K562 (cell line): ENCODE data around the gene NKD1. TPM values are rescaled to one million over a fixed set of nuclear protein-coding genes. Genes with fewer than 3 reads are reported as not detected.

Experiments used
- ATAC-seq: fragments of 200-7000 bp; cut with Tn5 transposase; 3 replicates; pipeline ENCODE4 v1.9.1; 2020; ENCODE audit warnings: moderate library complexity
- BruUV-seq: library from RNA; stranded (reverse); fragments of 400-500 nt; replicated peaks from 2 replicates; lab custom pipeline; 2021; lab: Mats Ljungman, UMichigan
- CTCF ChIA-PET: fragments of 300-600 bp; formaldehyde crosslinking; extraction: SDS; loops from one replicate; lab custom pipeline; 2021; ENCODE audit warnings: low intra/inter-chr PET ratio; lab: Yijun Ruan, JAX
- POLR2A ChIA-PET: fragments of 300-600, 350-650 bp; sonication (Branson Sonifier 250); formaldehyde crosslinking; extraction: SDS; loops from one replicate; lab custom pipeline; 2021; ENCODE audit warnings: antibody characterized with exemption, inconsistent platforms; lab: Yijun Ruan, JAX
- DNase-seq, 4 experiments: peaks; one replicate each; pipeline versions ENCODE4 v3.0.0 to v3.0.0-alpha.2; 2011 to 2018; ENCODE audit warnings: low spot score in 3 of 4, mixed read lengths in 3 of 4; ENCODE audit errors: extremely low read depth in 1 of 4
- FAIRE-seq: peaks from 2 replicates; lab custom pipeline; 2011; peaks lifted over from hg19 to GRCh38; lab: Jason Lieb, UNC
- H2AFZ ChIP-seq: 2 replicates; pipeline ENCODE4 v1.6.0; 2011; ENCODE audit warnings: low read depth, low read length, control low read depth, inconsistent platforms
- H3K27ac ChIP-seq: fragments of 200-600 bp; 3 replicates; pipeline ENCODE4 v1.8.0; 2011; ENCODE audit warnings: low read depth, mild to moderate bottlenecking, control low read depth, inconsistent platforms, low read length, moderate library complexity, mixed read lengths; ENCODE audit errors: extremely low read depth
- H3K27me3 ChIP-seq, 2 experiments: fragments of 300-600 bp in 1 of 2; 2 replicates in 1 of 2; 3 replicates in 1 of 2; pipeline versions ENCODE4 v1.6.0 to v1.8.0; 2011; ENCODE audit warnings: inconsistent platforms in 2 of 2, low read length in 2 of 2, mild to moderate bottlenecking in 1 of 2, mixed read lengths in 1 of 2, moderate library complexity in 1 of 2; ENCODE audit not compliant: control insufficient read depth in 2 of 2, insufficient read depth in 2 of 2
- H3K36me3 ChIP-seq: fragments of 300-600 bp; 3 replicates; pipeline ENCODE4 v1.8.0; 2011; ENCODE audit warnings: mild to moderate bottlenecking, low read length, inconsistent platforms; ENCODE audit not compliant: control insufficient read depth, insufficient read depth
- H3K4me1 ChIP-seq, 2 experiments: fragments of 200-600 bp in 1 of 2; replicated peaks in 1 of 2; 2 replicates in 1 of 2; 3 replicates in 1 of 2; pipeline versions ENCODE4 v1.5.1 to v1.8.0; 2011; ENCODE audit warnings: inconsistent platforms in 2 of 2, low read length in 2 of 2, mild to moderate bottlenecking in 1 of 2, mixed read lengths in 1 of 2, moderate library complexity in 1 of 2; ENCODE audit not compliant: control insufficient read depth in 2 of 2, insufficient read depth in 2 of 2
- H3K4me2 ChIP-seq: 2 replicates; pipeline ENCODE4 v1.6.1; 2011; ENCODE audit warnings: low read length, control low read depth, inconsistent platforms, mixed read lengths; ENCODE audit not compliant: insufficient read depth
- H3K4me3 ChIP-seq: fragments of 200-600 bp; sonication (generic), shearing (Covaris generic); 2 replicates; pipeline ENCODE4 v1.5.1; 2016; ENCODE audit warnings: control low read depth, inconsistent platforms
- H3K79me2 ChIP-seq: fragments of 200-600 bp; 3 replicates; pipeline ENCODE4 v1.8.0; 2011; ENCODE audit warnings: low read length, inconsistent platforms; ENCODE audit not compliant: control insufficient read depth, insufficient read depth
- H3K9ac ChIP-seq, 2 experiments: 2 replicates each; pipeline versions ENCODE4 v1.6.0 to v1.6.1; 2011; ENCODE audit warnings: low read depth in 2 of 2, low read length in 2 of 2, control low read depth in 1 of 2, inconsistent platforms in 1 of 2, mild to moderate bottlenecking in 1 of 2, mixed read lengths in 1 of 2; ENCODE audit not compliant: insufficient read depth in 1 of 2
- H3K9me1 ChIP-seq: one replicate; pipeline ENCODE4 v1.6.0; 2011; ENCODE audit warnings: inconsistent platforms, mild to moderate bottlenecking, low read length, moderate library complexity; ENCODE audit not compliant: control insufficient read depth, insufficient read depth
- H3K9me3 ChIP-seq: replicated peaks from 2 replicates; pipeline ENCODE4 v1.5.1; 2011; ENCODE audit warnings: low read depth, low read length, inconsistent platforms; ENCODE audit not compliant: control insufficient read depth, insufficient read depth
- H4K20me1 ChIP-seq: replicated peaks from 2 replicates; pipeline ENCODE4 v1.6.1; 2011; ENCODE audit warnings: low read length, inconsistent platforms, mixed read lengths; ENCODE audit not compliant: control insufficient read depth, insufficient read depth
- CTCF ChIP-seq, 3 experiments: IDR thresholded peaks in 2 of 3; conservative IDR thresholded peaks in 1 of 3; 2 replicates each; pipeline ENCODE4 v1.5.1; 2011 to 2012; ENCODE audit warnings: low read length in 3 of 3, mild to moderate bottlenecking in 3 of 3, control low read depth in 2 of 3, improper control_type of control experiment in 1 of 3, inconsistent platforms in 1 of 3, low read depth in 1 of 3, mixed read lengths in 1 of 3, moderate library complexity in 1 of 3; ENCODE audit not compliant: insufficient read depth in 2 of 3
- GABPB2 ChIP-seq: fragments of 250-450 bp; sonication (Bioruptor Pico); conservative IDR thresholded peaks from 2 replicates; pipeline ENCODE4 v1.5.1; 2021; ENCODE audit warnings: mild to moderate bottlenecking
- MNT ChIP-seq, 2 experiments: fragments of 450-650 bp; conservative IDR thresholded peaks; 2 replicates each; pipeline ENCODE4 v1.6.1; 2017; ENCODE audit warnings: mild to moderate bottlenecking in 2 of 2, moderate library complexity in 2 of 2
- ZFX ChIP-seq: sonication (generic); formaldehyde crosslinking; IDR thresholded peaks from 2 replicates; pipeline ENCODE4 v1.8.0; 2022; ENCODE audit warnings: mild to moderate bottlenecking, missing genetic modification reagents, moderate library complexity
- WGBS: fragments of 100-300 bp; shearing (Covaris generic); methylation state at CpG from one replicate; pipeline ENCODE4 v1.1.6; 2016; ENCODE audit warnings: low coverage, mixed read lengths; ENCODE audit not compliant: insufficient coverage; ENCODE audit errors: missing lambda C conversion rate; 5-methylcytosine and 5-hydroxymethylcytosine counted together
- in situ Hi-C: fragments of 300-500 bp; cut with MboI; formaldehyde crosslinking; loops from 4 replicates; pipeline ENCODE4 v1.15.0; 2018; ENCODE audit warnings: inconsistent platforms, mixed read lengths
- intact Hi-C: fragments of 100-400 bp; cut with micrococcal nuclease; formaldehyde crosslinking; loops from 2 replicates; pipeline ENCODE4 v1.14.2; 2022
- polyA plus RNA-seq, 8 experiments: library from polyadenylated mRNA; depleted of rRNA in 4 of 8; stranded (reverse) in 5 of 8; unstranded in 3 of 8; fragments of >200 nt; fragmentation: Nextera tagmentation in 2 of 8; fragmentation: Illumina TruSeq in 1 of 8; extraction: Ambion mirVana in 2 of 8; extraction: Trizol in 1 of 8; gene quantifications; 2 replicates each; pipeline versions ENCODE4 v1.2.1 to v1.2.3, GENCODE V29; 2011 to 2014; ENCODE audit warnings: inconsistent platforms in 1 of 8, missing spikeins in 1 of 8
- total RNA-seq, 7 experiments: library from RNA; depleted of rRNA in 6 of 7; stranded (reverse); fragments of >200 nt in 6 of 7; fragmentation: Illumina TruSeq in 2 of 7; extraction: Trizol in 2 of 7; gene quantifications; 2 replicates each; pipeline versions ENCODE4 v1.2.1 to v1.2.3, GENCODE V29; 2011 to 2021; ENCODE audit warnings: low replicate concordance in 1 of 7

The NKD1 gene
- total and polyA plus RNA-seq, 9 of the 15 experiments (the other 6 are each of a cell fraction or from before 2014, with no cell fraction given), result under 0.01 to 0.24 (median 0.04) TPM; not detected in 2

DNA sequence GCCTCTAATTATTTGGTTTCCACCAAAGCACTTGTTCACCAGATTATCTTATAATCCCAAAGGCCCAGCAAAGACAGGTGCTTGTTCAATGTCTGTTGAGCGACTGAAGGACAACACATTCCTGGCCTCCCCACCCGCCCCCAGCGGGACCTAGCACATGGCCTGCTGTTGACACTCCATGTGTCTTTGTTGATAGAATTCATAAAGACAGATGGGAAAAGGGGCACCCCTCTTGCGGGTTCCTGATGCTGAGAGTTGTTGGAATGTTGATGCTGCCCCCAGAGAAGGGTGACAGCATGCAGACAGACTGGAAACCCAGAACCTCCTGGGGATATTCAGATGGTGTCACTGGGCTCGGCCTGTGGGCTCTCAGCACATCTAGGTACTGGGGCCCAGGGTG lies 96.0 kb downstream of the NKD1 start:
- no peak overlapping the region for H3K4me2 ChIP-seq
- peaks cover 5% of the 10 kb centered on the region for H3K9me1 ChIP-seq
- ChIA-PET POLR2A (no interaction called here), CTCF (no interaction called here)
- no TSS peak for BruUV-seq
- ATAC-seq (no peak), DNase-seq (no peak), FAIRE-seq (no peak)
- peaks cover 8 to 51% of the 10 kb centered on the region in 2 experiments for H3K27me3 ChIP-seq
- H3K9ac ChIP-seq, result no peak overlapping the region
- H4K20me1 ChIP-seq, result 0 out of 2 replicates have a peak, but pooled peaks cover 5% of the 10 kb centered on the region
- H3K27ac ChIP-seq, result no peak overlapping the region
- TF ChIP-seq GABPB2 (no peak), MNT (conservative IDR thresholded peaks at IDR 0.05) (no peak)
- H3K4me1 ChIP-seq, result no peaks in the 10 kb centered on the region
- H3K36me3 ChIP-seq, result no peaks in the 10 kb centered on the region
- 2% methylated on average over 5 of the region's 5 CpGs for WGBS
- H2AFZ ChIP-seq, result no peak overlapping the region
- in situ Hi-C loops (no loop called here), intact Hi-C loops (no loop called here)
- no peak overlapping the region for H3K4me3 ChIP-seq
- H3K79me2 ChIP-seq, result no peaks in the 10 kb centered on the region
- no peaks in the 10 kb centered on the region for H3K9me3 ChIP-seq

GRCh38 chr16:50644729-50645128 lies 96.5 kb downstream of the NKD1 start:
- POLR2A ChIA-PET, result no interaction called here
- intact Hi-C loops, result no loop called here

More at GRCh38 chr16:50644729-50645128, 96.5 kb downstream of the NKD1 start:
- H3K9ac ChIP-seq, result no peak overlapping the region
- no peak overlapping the region for H3K4me2 ChIP-seq
- CTCF ChIA-PET, result no interaction called here
- H3K27ac ChIP-seq, result no peak overlapping the region
- H3K9me3 ChIP-seq, result no peaks in the 10 kb centered on the region
- 1% methylated on average over 6 of the region's 6 CpGs for WGBS
- no peak for FAIRE-seq
- no peak for TF ChIP-seq ZFX (CRISPR knock-in tag)
- TF ChIP-seq CTCF (IDR thresholded peaks at IDR 0.05 in 2 of 3, conservative IDR thresholded peaks at IDR 0.05 in 1 of 3; ENCODE audit: insufficient read depth in 2 of 3, low read depth in 1 of 3, low read length in 3 of 3), result peak in 2 of 3 experiments; percentile 17; a peak in 2 of 6 replicates
- in situ Hi-C loops, result no loop called here
- ATAC-seq, result no peak
- BruUV-seq, result no TSS peak
- peaks cover 8 to 51% of the 10 kb centered on the region in 2 experiments for H3K27me3 ChIP-seq
- no peaks in the 10 kb centered on the region for H3K36me3 ChIP-seq
- H3K4me1 ChIP-seq, result no peaks in the 10 kb centered on the region
- H4K20me1 ChIP-seq, result 0 out of 2 replicates have a peak, but pooled peaks cover 5% of the 10 kb centered on the region
- no peak overlapping the region for H2AFZ ChIP-seq
- DNase-seq, result no peak
- peaks cover 5% of the 10 kb centered on the region for H3K9me1 ChIP-seq
- H3K79me2 ChIP-seq, result no peaks in the 10 kb centered on the region
- no peak overlapping the region for H3K4me3 ChIP-seq
